Umbilical cord (tissue), 1 donor: ENCODE results near the gene MIDN. TPM values are rescaled to one million over a fixed set of nuclear protein-coding genes. Genes with fewer than 3 reads are reported as not detected.

Source experiments
- total RNA-seq: library from RNA; depleted of rRNA; stranded (reverse); fragments of >200 nt; gene quantifications from one replicate; pipeline ENCODE4 v1.2.3, GENCODE V29; 2014; ENCODE audit warnings: low replicate concordance; ENCODE audit not compliant: insufficient read depth

Gene MIDN
- total RNA-seq, 1 donor from 2014 or later: 16.6 TPM

Other genes with a start within 250 kb of the MIDN start
- not detected for gene GRIN3B, start 248.2 kb upstream of the MIDN start, total RNA-seq
- gene TMEM259, start 227.5 kb upstream of the MIDN start, total RNA-seq: 54.4 TPM
- gene RNU6-2, start 227.1 kb upstream of the MIDN start, total RNA-seq: not detected
- 120 TPM for gene CNN2, start 222.0 kb upstream of the MIDN start, total RNA-seq
- gene ABCA7, start 208.5 kb upstream of the MIDN start, total RNA-seq: 2.2 TPM
- gene ARHGAP45, start 181.4 kb upstream of the MIDN start, total RNA-seq: 15.6 TPM
- gene POLR2E, start 153.2 kb upstream of the MIDN start, total RNA-seq: 42.6 TPM
- gene GPX4, start 144.6 kb upstream of the MIDN start, total RNA-seq: 169 TPM
- gene SBNO2, start 74.3 kb upstream of the MIDN start, total RNA-seq: 21.7 TPM
- 60.4 TPM for gene STK11, start 42.8 kb upstream of the MIDN start, total RNA-seq
- not detected for gene CBARP, start 10.6 kb upstream of the MIDN start, total RNA-seq
- gene ATP5F1D, start 6.8 kb upstream of the MIDN start, total RNA-seq: 24.8 TPM
- gene CIRBP, start 20.7 kb downstream of the MIDN start, total RNA-seq: 319 TPM
- gene FAM174C, start 26.9 kb downstream of the MIDN start, total RNA-seq: 1.7 TPM
- not detected for gene EFNA2, start 37.3 kb downstream of the MIDN start, total RNA-seq
- gene NDUFS7, start 135.3 kb downstream of the MIDN start, total RNA-seq: 29.1 TPM
- 13.7 TPM for gene GAMT, start 153.0 kb downstream of the MIDN start, total RNA-seq
- 30.8 TPM for gene DAZAP1, start 159.0 kb downstream of the MIDN start, total RNA-seq
- gene RPS15, start 189.8 kb downstream of the MIDN start, total RNA-seq: 212 TPM
- 0.72 TPM for gene APC2, start 201.5 kb downstream of the MIDN start, total RNA-seq
- 22.9 TPM for gene C19orf25, start 230.6 kb downstream of the MIDN start, total RNA-seq
- gene PCSK4, start 241.8 kb downstream of the MIDN start, total RNA-seq: 1.9 TPM
- gene REEP6, start 242.6 kb downstream of the MIDN start, total RNA-seq: 1.4 TPM